ENCODE results near the gene TBL1XR1. TPM values are rescaled to one million over a fixed set of nuclear protein-coding genes. Genes with fewer than 3 reads are reported as not detected.

Gene TBL1XR1
- total RNA-seq, 1 experiment from 2014 or later, result 180 TPM

DNA sequence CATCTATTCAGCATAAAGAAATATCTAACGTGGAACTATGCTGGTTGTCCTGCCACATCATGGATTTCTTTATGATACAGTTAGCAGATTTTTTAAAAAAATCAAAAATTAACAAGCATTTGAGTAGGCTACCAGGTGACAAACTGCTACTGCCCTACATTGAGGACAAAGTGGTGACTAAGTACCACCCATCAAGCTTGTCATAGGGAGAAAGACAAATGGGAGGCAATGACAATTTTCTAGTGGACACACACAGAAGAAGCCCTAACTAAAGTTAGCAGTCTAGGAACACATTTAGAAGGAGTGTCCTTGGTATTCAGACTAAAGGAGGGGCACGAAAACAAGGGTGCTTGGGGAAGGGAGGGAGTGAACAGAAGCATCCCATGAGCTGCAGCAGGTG is 131.2 kb downstream of the TBL1XR1 start:
- Histone ChIP-seq H3K9me2 (ENCODE audit: insufficient read depth) (no peaks in the 10 kb centered on the region), H3K27me3 (ENCODE audit: insufficient read depth, low read length) (no peaks in the 10 kb centered on the region), H3K4me2 (ENCODE audit: low read length) (no peak overlapping the region), H2AFZ (ENCODE audit: low read depth, low read length, poor library complexity, severe bottlenecking) (no peak overlapping the region), H3K4me1 (ENCODE audit: control insufficient read depth in 1 of 2, insufficient read depth in 2 of 2, low read length in 2 of 2) (peaks cover 19 to 21% of the 10 kb centered on the region in 2 experiments), H3K9me3 (ENCODE audit: control insufficient read depth in 1 of 2, insufficient read depth in 1 of 2, low read depth in 1 of 2, low read length in 2 of 2) (no peaks in the 10 kb centered on the region), H3K79me2 (ENCODE audit: insufficient read depth, low read length) (peaks cover 97% of the 10 kb centered on the region), H3K36me3 (ENCODE audit: control insufficient read depth in 1 of 2, insufficient read depth in 2 of 2, low read length in 2 of 2) (no peaks in the 10 kb centered on the region), H3K27ac (ENCODE audit: low read depth, low read length) (no peak overlapping the region), H4K20me1 (ENCODE audit: insufficient read depth) (peaks cover 5% of the 10 kb centered on the region; the same call in 1 of the 2 replicates), H3K9ac (ENCODE audit: low read length) (no peak overlapping the region), H3K4me3 (replicated peaks in 1 of 2; ENCODE audit: low read depth in 1 of 2, low read length in 2 of 2) (no peak overlapping the region)
- ATAC-seq, result no peak
- CTCF ChIA-PET, result no interaction called here
- intact Hi-C loops (cut with micrococcal nuclease), result no loop called here
- POLR2A ChIA-PET, result no interaction called here
- DNase-seq (ENCODE audit: low read depth, low spot score), result no peak
- BruUV-seq (replicated peaks), result no TSS peak
- TF ChIP-seq, protein P1, sequence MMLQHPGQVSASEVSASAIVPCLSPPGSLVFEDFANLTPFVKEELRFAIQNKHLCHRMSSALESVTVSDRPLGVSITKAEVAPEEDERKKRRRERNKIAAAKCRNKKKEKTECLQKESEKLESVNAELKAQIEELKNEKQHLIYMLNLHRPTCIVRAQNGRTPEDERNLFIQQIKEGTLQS (IDR thresholded peaks at IDR 0.05), result no peak
- TF ChIP-seq SRF (IDR thresholded peaks at IDR 0.05; ENCODE audit: low read depth) (no peak), ELF1 (IDR thresholded peaks at IDR 0.05; ENCODE audit: borderline replicate concordance, low read depth) (no peak), POLR2AphosphoS5 (IDR thresholded peaks at IDR 0.05; ENCODE audit: low read depth, low read length) (no peak), ZFX (IDR thresholded peaks at IDR 0.05) (no peak), CBX3 (IDR thresholded peaks at IDR 0.05; ENCODE audit: low read depth) (no peak), CEBPB (IDR thresholded peaks at IDR 0.05; ENCODE audit: low read depth) (no peak)
- TF ChIP-seq, protein P2, sequence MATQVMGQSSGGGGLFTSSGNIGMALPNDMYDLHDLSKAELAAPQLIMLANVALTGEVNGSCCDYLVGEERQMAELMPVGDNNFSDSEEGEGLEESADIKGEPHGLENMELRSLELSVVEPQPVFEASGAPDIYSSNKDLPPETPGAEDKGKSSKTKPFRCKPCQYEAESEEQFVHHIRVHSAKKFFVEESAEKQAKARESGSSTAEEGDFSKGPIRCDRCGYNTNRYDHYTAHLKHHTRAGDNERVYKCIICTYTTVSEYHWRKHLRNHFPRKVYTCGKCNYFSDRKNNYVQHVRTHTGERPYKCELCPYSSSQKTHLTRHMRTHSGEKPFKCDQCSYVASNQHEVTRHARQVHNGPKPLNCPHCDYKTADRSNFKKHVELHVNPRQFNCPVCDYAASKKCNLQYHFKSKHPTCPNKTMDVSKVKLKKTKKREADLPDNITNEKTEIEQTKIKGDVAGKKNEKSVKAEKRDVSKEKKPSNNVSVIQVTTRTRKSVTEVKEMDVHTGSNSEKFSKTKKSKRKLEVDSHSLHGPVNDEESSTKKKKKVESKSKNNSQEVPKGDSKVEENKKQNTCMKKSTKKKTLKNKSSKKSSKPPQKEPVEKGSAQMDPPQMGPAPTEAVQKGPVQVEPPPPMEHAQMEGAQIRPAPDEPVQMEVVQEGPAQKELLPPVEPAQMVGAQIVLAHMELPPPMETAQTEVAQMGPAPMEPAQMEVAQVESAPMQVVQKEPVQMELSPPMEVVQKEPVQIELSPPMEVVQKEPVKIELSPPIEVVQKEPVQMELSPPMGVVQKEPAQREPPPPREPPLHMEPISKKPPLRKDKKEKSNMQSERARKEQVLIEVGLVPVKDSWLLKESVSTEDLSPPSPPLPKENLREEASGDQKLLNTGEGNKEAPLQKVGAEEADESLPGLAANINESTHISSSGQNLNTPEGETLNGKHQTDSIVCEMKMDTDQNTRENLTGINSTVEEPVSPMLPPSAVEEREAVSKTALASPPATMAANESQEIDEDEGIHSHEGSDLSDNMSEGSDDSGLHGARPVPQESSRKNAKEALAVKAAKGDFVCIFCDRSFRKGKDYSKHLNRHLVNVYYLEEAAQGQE (IDR thresholded peaks at IDR 0.05; ENCODE audit: low read depth), result no peak
- RAD21 ChIA-PET (ENCODE audit: low non-redundant PET in 1 of 2, low total read pairs in 2 of 2, uncharacterized antibody in 2 of 2, unreplicated experiment in 2 of 2), result no interaction called here

Measured in HCT116 (cell line).